Esophagus squamous epithelium (tissue), 4 donors: ENCODE data around the gene RP2.

ENCODE experiments used
- CTCF ChIP-seq, 6 experiments: fragments of 450-650 bp in 4 of 6; fragments of 200-600 bp in 2 of 6; sonication (generic) in 2 of 6; IDR thresholded peaks; one replicate each; pipeline ENCODE4 v1.5.1; 2016 to 2019; ENCODE audit warnings: antibody characterized with exemption in 6 of 6, mild to moderate bottlenecking in 4 of 6, moderate library complexity in 4 of 6
- POLR2A ChIP-seq, 4 donors: fragments of 450-650 bp; IDR thresholded peaks; one replicate each; pipeline ENCODE4 v1.6.1; 2017; ENCODE audit warnings: antibody characterized with exemption in 4 of 4, mild to moderate bottlenecking in 4 of 4, moderate library complexity in 3 of 4

- TF ChIP-seq CTCF (IDR thresholded peaks at IDR 0.05): no peak
- no peak for TF ChIP-seq POLR2A (IDR thresholded peaks at IDR 0.05)
These were observed 61.4 kb downstream of the RP2 start for GRCh38 chrX:46898207-46898606.
